Glutamatergic neuron (in vitro differentiated cells): Measurements from ENCODE around the gene MYO5B. TPM values are rescaled to one million over a fixed set of nuclear protein-coding genes. Genes with fewer than 3 reads are reported as not detected.

Experiments used
- DNase-seq: peaks from one replicate; pipeline ENCODE4 v3.0.0; 2022
- H3K27ac Mint-ChIP-seq: one replicate; pipeline ENCODE4 v1.8.0; 2020; ENCODE audit warnings: mild to moderate bottlenecking, mixed read lengths, inconsistent platforms; ENCODE audit not compliant: unreplicated experiment
- H3K27me3 Mint-ChIP-seq: one replicate; pipeline ENCODE4 v1.8.0; 2020; ENCODE audit warnings: mild to moderate bottlenecking, moderate library complexity, mixed read lengths, inconsistent platforms; ENCODE audit not compliant: unreplicated experiment
- H3K36me3 Mint-ChIP-seq: one replicate; pipeline ENCODE4 v1.8.0; 2020; ENCODE audit warnings: mild to moderate bottlenecking, mixed read lengths, inconsistent platforms; ENCODE audit not compliant: unreplicated experiment
- H3K4me1 Mint-ChIP-seq: one replicate; pipeline ENCODE4 v1.8.0; 2020; ENCODE audit warnings: mild to moderate bottlenecking, low read depth, mixed read lengths, inconsistent platforms; ENCODE audit not compliant: unreplicated experiment
- H3K4me3 Mint-ChIP-seq: one replicate; pipeline ENCODE4 v1.8.0; 2020; ENCODE audit warnings: mild to moderate bottlenecking, mixed read lengths, inconsistent platforms; ENCODE audit not compliant: unreplicated experiment
- H3K9me3 Mint-ChIP-seq: one replicate; pipeline ENCODE4 v1.8.0; 2020; ENCODE audit warnings: mild to moderate bottlenecking, moderate library complexity, mixed read lengths, inconsistent platforms; ENCODE audit not compliant: unreplicated experiment
- total RNA-seq: library from RNA; stranded (reverse); fragmentation: NEBNext Ultra II Directional; extraction: Animal tissue kit (Norgen Biotek cat#: 25700); gene quantifications from one replicate; pipeline ENCODE4 v1.2.1, GENCODE V29; 2021; ENCODE audit not compliant: unreplicated experiment
- TF ChIP-seq, protein P1 (sequence below): fragments of 200-600 bp; sonication (generic); IDR thresholded peaks from one replicate; pipeline ENCODE4 v1.5.0; 2021; ENCODE audit not compliant: partially characterized antibody, unreplicated experiment

The MYO5B gene
- total RNA-seq, 1 donor from 2014 or later: 2.7 TPM

- no peak for DNase-seq
- TF ChIP-seq, protein P1, sequence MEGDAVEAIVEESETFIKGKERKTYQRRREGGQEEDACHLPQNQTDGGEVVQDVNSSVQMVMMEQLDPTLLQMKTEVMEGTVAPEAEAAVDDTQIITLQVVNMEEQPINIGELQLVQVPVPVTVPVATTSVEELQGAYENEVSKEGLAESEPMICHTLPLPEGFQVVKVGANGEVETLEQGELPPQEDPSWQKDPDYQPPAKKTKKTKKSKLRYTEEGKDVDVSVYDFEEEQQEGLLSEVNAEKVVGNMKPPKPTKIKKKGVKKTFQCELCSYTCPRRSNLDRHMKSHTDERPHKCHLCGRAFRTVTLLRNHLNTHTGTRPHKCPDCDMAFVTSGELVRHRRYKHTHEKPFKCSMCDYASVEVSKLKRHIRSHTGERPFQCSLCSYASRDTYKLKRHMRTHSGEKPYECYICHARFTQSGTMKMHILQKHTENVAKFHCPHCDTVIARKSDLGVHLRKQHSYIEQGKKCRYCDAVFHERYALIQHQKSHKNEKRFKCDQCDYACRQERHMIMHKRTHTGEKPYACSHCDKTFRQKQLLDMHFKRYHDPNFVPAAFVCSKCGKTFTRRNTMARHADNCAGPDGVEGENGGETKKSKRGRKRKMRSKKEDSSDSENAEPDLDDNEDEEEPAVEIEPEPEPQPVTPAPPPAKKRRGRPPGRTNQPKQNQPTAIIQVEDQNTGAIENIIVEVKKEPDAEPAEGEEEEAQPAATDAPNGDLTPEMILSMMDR: no peak
Observed at GRCh38 chr18:50218432-50219197, 23.7 kb upstream of the MYO5B start.

GRCh38 chr18:50209311-50209710 is 14.4 kb upstream of the MYO5B start:
- Mint-ChIP-seq H3K36me3 (no peaks in the 10 kb centered on the region), H3K27me3 (no peaks in the 10 kb centered on the region), H3K4me3 (no peak overlapping the region), H3K4me1 (no peaks in the 10 kb centered on the region), H3K9me3 (peaks cover 3% of the 10 kb centered on the region), H3K27ac (no peak overlapping the region)
- TF ChIP-seq, protein P1: no peak
- DNase-seq: no peak

More at GRCh38 chr18:50218432-50219197, 23.7 kb upstream of the MYO5B start:
- Mint-ChIP-seq H3K4me3 (no peak overlapping the region), H3K36me3 (peaks cover 16% of the 10 kb centered on the region), H3K27ac (no peak overlapping the region), H3K4me1 (no peaks in the 10 kb centered on the region), H3K27me3 (no peaks in the 10 kb centered on the region), H3K9me3 (peaks cover 6% of the 10 kb centered on the region)

- peaks cover 3% of the 10 kb centered on the region for H3K9me3 Mint-ChIP-seq
- TF ChIP-seq, protein P1: no peak
- no peak overlapping the region for H3K4me3 Mint-ChIP-seq
- no peaks in the 10 kb centered on the region for H3K36me3 Mint-ChIP-seq
- H3K27ac Mint-ChIP-seq: no peak overlapping the region
- no peaks in the 10 kb centered on the region for H3K4me1 Mint-ChIP-seq
- no peak for DNase-seq
- H3K27me3 Mint-ChIP-seq: no peaks in the 10 kb centered on the region
Observed at GRCh38 chr18:50207722-50208121, 12.8 kb upstream of the MYO5B start.

GRCh38 chr18:50203801-50204604 is 9.1 kb upstream of the MYO5B start:
- Mint-ChIP-seq H3K36me3 (no peaks in the 10 kb centered on the region), H3K27me3 (no peaks in the 10 kb centered on the region), H3K9me3 (peaks cover 2% of the 10 kb centered on the region), H3K27ac (no peak overlapping the region), H3K4me3 (peak overlapping the region; percentile 42), H3K4me1 (no peaks in the 10 kb centered on the region)
- TF ChIP-seq, protein P1: peak; percentile 66
- peak; percentile 69 for DNase-seq

DNA sequence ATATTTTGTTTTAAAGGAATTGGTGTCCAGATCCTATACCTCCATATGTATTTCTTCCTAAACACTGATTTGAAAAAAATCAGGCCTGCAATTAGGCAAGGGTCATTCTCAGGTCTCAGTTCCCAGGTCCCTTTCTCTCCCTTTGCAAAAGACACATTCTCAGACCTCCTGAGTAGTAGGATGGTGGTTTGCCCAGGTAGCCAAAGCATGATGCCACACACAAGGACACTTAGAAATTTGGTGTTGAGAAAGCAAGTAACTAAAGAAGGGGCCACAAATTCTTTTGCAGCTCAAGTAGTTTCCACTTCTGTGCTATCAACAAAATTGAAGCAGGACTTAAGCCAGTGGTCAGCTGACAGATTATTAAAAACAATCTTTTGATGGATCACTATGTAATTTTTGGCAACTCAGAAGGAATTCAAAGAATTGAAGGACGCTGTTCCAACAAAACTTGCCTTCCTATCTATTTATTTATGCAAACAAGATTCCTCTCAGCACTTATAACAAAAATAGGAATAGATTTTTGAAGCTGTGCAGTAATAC is 6.6 kb upstream of the MYO5B start:
- Mint-ChIP-seq H3K36me3 (peaks cover 2% of the 10 kb centered on the region), H3K4me3 (no peak overlapping the region), H3K27ac (no peak overlapping the region), H3K4me1 (no peaks in the 10 kb centered on the region), H3K27me3 (peaks cover 2% of the 10 kb centered on the region), H3K9me3 (peaks cover 2% of the 10 kb centered on the region)
- no peak for DNase-seq
- TF ChIP-seq, protein P1: no peak
